HG03135 (cell line): ENCODE results near the gene TBC1D5.
"Not testable (repeated sequence)": the region's sequence is repeated elsewhere in the genome, so short reads cannot be mapped to it uniquely, and the experiment has no call there.

Experiments used
- ATAC-seq: cut with Tn5 transposase; IDR thresholded peaks from one replicate; pipeline ENCODE4 v1.9.1; 2021; ENCODE audit warnings: mild to moderate bottlenecking, moderate library complexity; ENCODE audit not compliant: unreplicated experiment

Gene TBC1D5

DNA sequence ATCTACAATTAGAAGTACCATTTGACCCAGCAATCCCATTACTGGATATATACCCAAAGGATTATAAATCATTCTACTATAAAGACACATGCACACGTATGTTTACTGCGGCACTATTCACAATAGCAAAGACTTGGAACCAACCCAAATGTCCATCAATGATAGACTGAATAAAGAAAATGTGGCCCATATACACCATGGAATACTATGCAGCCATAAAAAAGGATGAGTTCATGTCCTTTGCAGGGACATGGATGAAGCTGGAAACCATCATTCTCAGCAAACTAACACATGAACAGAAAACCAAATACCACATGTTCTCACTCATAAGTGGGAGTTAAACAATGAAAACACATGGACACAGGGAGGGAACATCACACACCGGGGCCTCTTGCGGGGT is 92.7 kb downstream of the TBC1D5 start:
- ATAC-seq = not testable (repeated sequence)

DNA sequence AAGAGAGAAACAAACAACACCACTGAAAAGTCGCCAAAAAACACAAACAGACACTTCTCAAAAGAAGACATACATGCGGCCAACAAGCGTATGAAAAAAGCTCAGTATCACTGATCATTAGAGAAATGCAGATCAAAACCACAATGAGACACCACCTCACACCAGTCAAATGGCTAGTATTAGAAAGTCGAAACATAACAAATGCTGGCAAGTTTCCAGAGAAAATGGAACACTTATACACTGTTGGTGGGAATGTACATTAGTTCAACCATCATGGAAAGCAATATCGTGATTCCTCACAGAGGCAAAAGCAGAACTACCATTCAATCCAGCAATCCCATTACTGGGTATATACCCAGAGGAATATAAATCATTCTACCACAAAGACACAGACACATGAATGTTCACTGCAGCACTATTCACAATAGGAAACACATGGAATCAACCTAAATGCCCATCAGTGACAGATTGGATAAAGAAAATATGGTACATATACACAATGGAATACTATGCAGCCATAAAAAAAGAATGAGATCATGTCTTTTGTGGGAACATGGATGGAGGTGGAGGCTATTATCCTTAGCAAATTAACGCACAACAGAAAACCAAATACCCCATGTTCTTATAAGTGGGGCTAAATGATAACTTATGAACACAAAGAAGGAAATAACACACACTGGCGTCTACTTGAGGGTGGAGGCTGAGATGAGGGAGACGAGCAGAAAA is 93.6 kb downstream of the TBC1D5 start:
- ATAC-seq = not testable (repeated sequence)

DNA sequence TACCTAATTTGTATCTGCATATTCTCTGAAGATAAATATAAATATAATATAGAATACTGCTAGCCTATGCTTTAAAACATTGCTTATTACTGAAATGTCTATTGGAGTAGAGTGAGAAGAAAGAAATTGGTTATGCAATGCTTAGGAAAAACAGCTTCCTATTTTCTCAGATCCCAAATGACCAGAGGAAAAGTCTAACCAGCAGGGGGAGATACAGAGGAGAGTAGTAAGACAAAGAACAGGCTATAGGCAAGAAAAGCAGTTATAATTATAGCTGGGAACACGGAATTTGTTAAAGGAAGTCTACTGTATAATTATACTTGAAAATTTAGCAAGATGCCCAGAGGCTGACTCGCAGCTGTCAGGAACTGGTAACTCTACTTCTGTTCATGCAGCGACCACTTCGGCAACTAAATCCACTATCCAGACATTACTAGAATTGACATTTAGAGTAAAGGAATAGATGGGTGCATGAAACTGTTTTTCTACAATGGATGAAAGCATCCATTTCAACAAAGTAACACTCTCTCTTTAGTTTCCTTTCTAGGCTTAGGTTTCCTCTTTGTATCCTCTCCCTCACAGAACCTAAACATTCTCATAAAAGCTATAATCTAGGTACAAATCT is 97.2 kb downstream of the TBC1D5 start:
- no peak for ATAC-seq

- ATAC-seq = no peak
Observed at GRCh38 chr3:17643691-17644090, 98.7 kb downstream of the TBC1D5 start.

- no peak for ATAC-seq
Observed at GRCh38 chr3:17642474-17642873, 100.0 kb downstream of the TBC1D5 start.

- ATAC-seq = no peak
Observed at GRCh38 chr3:17640466-17640865, 102.0 kb downstream of the TBC1D5 start.

DNA sequence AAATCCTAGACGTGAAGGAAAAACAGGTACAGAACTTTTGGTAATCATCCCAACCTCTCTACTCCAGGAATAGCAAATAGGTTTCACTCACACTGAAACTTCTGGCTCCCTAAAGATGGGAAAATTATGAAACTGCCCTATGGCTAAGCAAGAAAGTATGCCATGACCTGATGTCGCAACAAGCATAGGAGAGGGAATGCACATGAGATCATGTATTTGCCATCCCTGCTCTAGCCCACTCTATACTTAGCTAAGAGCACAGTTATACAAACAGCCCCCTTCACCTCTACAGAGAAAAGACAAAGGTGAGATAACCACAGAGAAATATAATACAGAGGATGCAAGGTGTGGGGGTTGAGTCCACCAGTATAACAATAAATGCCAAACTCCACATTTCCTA is 102.7 kb downstream of the TBC1D5 start:
- ATAC-seq = no peak

DNA sequence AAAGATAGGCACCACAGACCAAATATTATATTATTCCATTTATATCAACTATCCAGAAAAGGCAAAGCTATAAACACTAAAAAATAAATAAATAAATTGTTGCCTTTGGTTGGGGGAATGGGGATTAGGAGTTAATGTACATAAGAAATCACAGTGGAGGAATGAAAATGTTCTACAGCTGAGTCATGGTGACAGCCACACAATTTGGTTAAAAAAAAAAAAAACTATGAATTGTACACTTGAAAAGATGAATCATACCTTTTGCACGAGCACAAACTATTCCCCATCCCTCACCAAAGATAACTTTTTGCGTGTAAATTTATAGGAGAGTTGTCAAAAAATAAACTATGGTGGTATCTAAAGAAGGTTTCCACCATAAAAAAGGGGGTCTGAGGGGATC is 103.2 kb downstream of the TBC1D5 start:
- ATAC-seq = no peak

GRCh38 chr3:17638356-17638755 is 104.1 kb downstream of the TBC1D5 start:
- ATAC-seq = no peak

- ATAC-seq = not testable (repeated sequence)
Observed at GRCh38 chr3:17635675-17636074, 106.8 kb downstream of the TBC1D5 start.

- ATAC-seq = no peak
Observed at GRCh38 chr3:17634964-17635363, 107.5 kb downstream of the TBC1D5 start.

DNA sequence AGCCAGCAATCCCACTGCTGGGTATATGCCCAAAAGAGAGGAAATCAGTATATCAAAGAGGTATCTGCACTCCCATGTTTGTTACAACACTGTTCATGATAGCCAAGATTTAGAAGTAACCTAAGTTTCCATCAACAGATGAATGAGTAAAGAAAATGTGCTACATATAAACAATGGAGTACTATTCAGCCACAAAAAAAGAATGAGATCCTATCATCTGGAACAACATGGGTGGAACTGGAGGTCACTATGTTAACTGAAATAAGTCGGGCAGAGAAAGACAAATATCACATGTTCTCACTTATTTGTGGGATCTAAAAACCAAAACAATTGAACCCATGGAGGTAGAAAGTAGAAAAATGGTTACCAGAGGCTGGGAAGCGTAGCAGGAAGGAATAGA is 108.2 kb downstream of the TBC1D5 start:
- no peak for ATAC-seq

GRCh38 chr3:17632401-17633100 is 109.9 kb downstream of the TBC1D5 start:
- ATAC-seq = no peak

- no peak for ATAC-seq
Observed at GRCh38 chr3:17631609-17632008, 110.8 kb downstream of the TBC1D5 start.

DNA sequence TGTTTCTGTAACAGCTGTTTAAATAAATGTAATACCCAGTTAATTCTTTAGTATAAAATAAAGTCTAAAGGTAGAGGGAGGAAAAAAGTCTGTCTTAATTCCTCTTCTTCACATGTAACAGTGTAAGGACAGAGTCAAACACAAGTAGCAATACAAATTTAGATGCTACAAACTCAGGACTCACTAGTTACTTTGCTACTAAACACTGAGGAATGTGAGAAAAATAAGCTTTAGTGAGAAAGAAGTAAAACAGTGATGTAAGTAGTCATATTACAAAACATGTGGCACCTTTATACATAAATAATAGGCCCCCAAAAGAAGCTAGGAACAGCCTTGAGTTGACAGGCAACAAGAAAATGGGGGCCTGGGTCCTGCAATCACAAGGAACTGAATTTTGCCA is 113.0 kb downstream of the TBC1D5 start:
- no peak for ATAC-seq

DNA sequence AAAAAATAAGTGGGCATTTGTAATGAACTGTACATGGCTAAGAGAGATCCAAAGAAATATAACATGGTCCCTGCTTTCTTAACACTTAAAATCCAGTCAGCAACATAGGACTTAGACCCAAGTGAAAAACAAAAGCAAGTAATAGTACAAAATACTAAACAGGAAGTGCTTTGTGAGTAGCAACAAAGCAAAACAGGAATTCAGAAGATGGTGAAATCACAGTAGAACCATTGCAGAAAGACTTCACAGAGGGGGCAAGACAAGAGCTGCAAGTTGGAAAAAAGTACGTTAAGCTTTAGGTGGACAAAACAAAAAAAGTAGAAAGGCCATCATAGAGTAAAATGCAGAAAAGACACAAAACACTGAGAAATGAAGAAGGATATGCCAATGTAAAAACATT is 116.0 kb downstream of the TBC1D5 start:
- ATAC-seq = no peak

- ATAC-seq = no peak
Observed at GRCh38 chr3:17625133-17625532, 117.3 kb downstream of the TBC1D5 start.

GRCh38 chr3:17623464-17623863 is 119.0 kb downstream of the TBC1D5 start:
- ATAC-seq = no peak

DNA sequence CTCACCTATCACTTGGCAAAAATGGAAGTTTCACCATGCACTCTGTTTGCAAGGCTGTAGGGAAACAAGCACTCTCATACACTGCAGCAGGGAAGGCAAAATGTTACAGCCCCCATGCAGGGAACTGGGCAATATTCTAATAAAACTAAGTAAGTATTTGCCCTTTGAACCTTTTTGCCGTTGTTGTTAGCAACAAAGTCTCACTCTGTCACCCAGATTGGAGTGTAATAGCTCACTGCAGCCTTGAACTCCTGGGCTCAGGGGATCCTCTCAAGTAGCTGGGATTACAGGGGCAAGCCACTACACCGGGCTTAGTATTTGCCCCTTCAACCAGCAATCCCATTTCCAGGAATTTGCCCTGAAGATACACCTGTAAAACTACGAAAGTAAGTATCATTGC is 122.5 kb downstream of the TBC1D5 start:
- ATAC-seq = no peak

- not testable (repeated sequence) for ATAC-seq
Observed at GRCh38 chr3:17613017-17613416, 129.4 kb downstream of the TBC1D5 start.

DNA sequence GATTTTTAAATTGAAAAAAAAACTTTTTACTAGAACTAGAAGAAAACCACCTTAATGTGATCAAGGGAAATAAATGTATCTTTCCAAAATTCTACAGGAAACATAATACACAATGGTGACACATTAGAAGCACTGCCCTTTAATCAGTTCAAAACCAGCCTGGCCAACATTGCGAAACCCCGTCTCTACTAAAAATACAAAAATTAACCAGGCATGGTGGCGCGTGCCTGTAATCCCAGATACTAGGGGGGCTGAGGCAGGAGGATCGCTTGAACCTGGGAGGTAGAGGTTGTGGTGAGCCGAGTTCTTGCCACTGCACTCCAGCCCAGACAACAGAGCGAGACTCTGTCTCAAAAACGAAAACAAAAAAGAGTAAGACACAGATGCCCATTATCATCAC is 134.5 kb downstream of the TBC1D5 start:
- no peak for ATAC-seq

GRCh38 chr3:17605934-17606333 is 136.5 kb downstream of the TBC1D5 start:
- ATAC-seq = no peak
